GM23338 (cell line): ENCODE results near the gene CMIP.

Experiments
- CTCF ChIP-seq, 2 experiments: fragments of 200-600 bp in 1 of 2; sonication (generic) in 1 of 2; conservative IDR thresholded peaks; 2 replicates each; pipeline versions ENCODE4 v1.5.1 to v1.6.1; 2016 to 2017; ENCODE audit warnings: antibody characterized with exemption in 2 of 2, low read depth in 2 of 2, mild to moderate bottlenecking in 2 of 2, moderate library complexity in 1 of 2
- ETS1 ChIP-seq: IDR thresholded peaks from 2 replicates; pipeline ENCODE4 v1.6.1; 2016; ENCODE audit warnings: antibody characterized with exemption
- EZH2 ChIP-seq: fragments of 200-600 bp; sonication (generic); IDR thresholded peaks from one replicate; pipeline ENCODE4 v1.8.0; 2017; ENCODE audit warnings: antibody characterized with exemption, mild to moderate bottlenecking, low read depth; ENCODE audit not compliant: unreplicated experiment
- JUNB ChIP-seq: IDR thresholded peaks from one replicate; pipeline ENCODE4 v1.6.1; 2016; ENCODE audit warnings: antibody characterized with exemption; ENCODE audit not compliant: unreplicated experiment
- POLR2AphosphoS5 ChIP-seq: IDR thresholded peaks from 2 replicates; pipeline ENCODE4 v1.6.1; 2016; ENCODE audit warnings: antibody characterized with exemption, low read depth
- ZNF331 ChIP-seq: fragments of 250-450 bp; sonication (Bioruptor Pico); IDR thresholded peaks from 2 replicates; pipeline ENCODE4 v1.5.0; 2020; ENCODE audit warnings: low read depth, mild to moderate bottlenecking, moderate library complexity

- no peak for TF ChIP-seq CTCF (conservative IDR thresholded peaks at IDR 0.05; ENCODE audit: low read depth in 2 of 2)
- TF ChIP-seq JUNB = no peak
- TF ChIP-seq ETS1 = no peak
- TF ChIP-seq EZH2 = no peak
- no peak for TF ChIP-seq POLR2AphosphoS5
- no peak for TF ChIP-seq ZNF331 (CRISPR knock-in tag)
Observed at GRCh38 chr16:81498351-81498750, 53.7 kb downstream of the CMIP start.
